A673 (cell line): Measurements from ENCODE around the gene BMPR1B. TPM values are rescaled to one million over a fixed set of nuclear protein-coding genes. Genes with fewer than 3 reads are reported as not detected.

Experiments used
- BruUV-seq: library from RNA; stranded (reverse); fragments of 400-500 nt; replicated peaks from 2 replicates; lab custom pipeline; 2021; lab: Mats Ljungman, UMichigan
- CTCF ChIA-PET: fragments of 300-600 bp; sonication (Branson Sonifier 250); formaldehyde crosslinking; loops from one replicate; lab custom pipeline; 2022; ENCODE audit warnings: antibody characterized with exemption; lab: Charles Lee
- POLR2A ChIA-PET: fragments of 300-600 bp; sonication (Branson Sonifier 250); formaldehyde crosslinking; loops from one replicate; lab custom pipeline; 2022; ENCODE audit warnings: antibody characterized with exemption; ENCODE audit not compliant: low non-redundant PET; lab: Charles Lee
- DNase-seq: peaks from one replicate; pipeline ENCODE4 v3.0.0-alpha.2; 2015; ENCODE audit warnings: low spot score
- H3K27ac ChIP-seq: fragments of 200-600 bp; sonication (generic); 2 replicates; pipeline ENCODE4 v1.5.1; 2016; ENCODE audit warnings: mixed run types, low read depth, mild to moderate bottlenecking, mixed read lengths, antibody characterized with exemption, low read length; ENCODE audit not compliant: poor library complexity, severe bottlenecking
- H3K27me3 ChIP-seq: fragments of 200-600 bp; sonication (generic); replicated peaks from 2 replicates; pipeline ENCODE4 v1.6.1; 2017; ENCODE audit warnings: mixed run types, low read depth, mild to moderate bottlenecking, mixed read lengths, antibody characterized with exemption, low read length; ENCODE audit not compliant: insufficient read depth, poor library complexity
- H3K36me3 ChIP-seq: fragments of 200-600 bp; sonication (generic); 2 replicates; pipeline ENCODE4 v1.6.1; 2016; ENCODE audit warnings: mixed run types, mild to moderate bottlenecking, mixed read lengths, antibody characterized with exemption, low read length; ENCODE audit not compliant: insufficient read depth, poor library complexity, severe bottlenecking
- H3K4me1 ChIP-seq: fragments of 200-600 bp; sonication (generic); 2 replicates; pipeline ENCODE4 v1.6.1; 2017; ENCODE audit warnings: mixed run types, mild to moderate bottlenecking, mixed read lengths, antibody characterized with exemption, low read length; ENCODE audit not compliant: insufficient read depth, poor library complexity, severe bottlenecking
- H3K4me3 ChIP-seq: fragments of 200-600 bp; sonication (generic); 2 replicates; pipeline ENCODE4 v1.5.1; 2016; ENCODE audit warnings: low read depth, mixed run types, mild to moderate bottlenecking, mixed read lengths, low read length; ENCODE audit not compliant: poor library complexity, severe bottlenecking
- H3K9me3 ChIP-seq: fragments of 200-600 bp; sonication (generic); 2 replicates; pipeline ENCODE4 v1.6.1; 2016; ENCODE audit warnings: mixed run types, low read depth, mild to moderate bottlenecking, mixed read lengths, antibody characterized with exemption, low read length; ENCODE audit not compliant: poor library complexity, severe bottlenecking
- EZH2 ChIP-seq: fragments of 200-600 bp; sonication (generic); IDR thresholded peaks from 2 replicates; pipeline ENCODE4 v1.6.1; 2017; ENCODE audit warnings: borderline replicate concordance, low read depth, mild to moderate bottlenecking, mixed read lengths, antibody characterized with exemption, low read length; ENCODE audit not compliant: poor library complexity, severe bottlenecking
- intact Hi-C: fragments of 100-400 bp; cut with micrococcal nuclease; formaldehyde crosslinking; loops from one replicate; pipeline ENCODE4 v1.10.0; 2022; ENCODE audit not compliant: unreplicated experiment
- total RNA-seq: library from RNA; stranded (reverse); gene quantifications from 2 replicates; pipeline ENCODE4 v1.2.3, GENCODE V29; 2021
- TF ChIP-seq, protein P1 (sequence below): fragments of 300-800, 200-600 bp; sonication (generic); conservative IDR thresholded peaks from 2 replicates; pipeline ENCODE4 v1.5.1; 2017; ENCODE audit warnings: low read depth, mild to moderate bottlenecking, antibody characterized with exemption, low read length, moderate library complexity, mixed read lengths

The BMPR1B gene
- total RNA-seq, 1 experiment from 2014 or later = 2.2 TPM

DNA sequence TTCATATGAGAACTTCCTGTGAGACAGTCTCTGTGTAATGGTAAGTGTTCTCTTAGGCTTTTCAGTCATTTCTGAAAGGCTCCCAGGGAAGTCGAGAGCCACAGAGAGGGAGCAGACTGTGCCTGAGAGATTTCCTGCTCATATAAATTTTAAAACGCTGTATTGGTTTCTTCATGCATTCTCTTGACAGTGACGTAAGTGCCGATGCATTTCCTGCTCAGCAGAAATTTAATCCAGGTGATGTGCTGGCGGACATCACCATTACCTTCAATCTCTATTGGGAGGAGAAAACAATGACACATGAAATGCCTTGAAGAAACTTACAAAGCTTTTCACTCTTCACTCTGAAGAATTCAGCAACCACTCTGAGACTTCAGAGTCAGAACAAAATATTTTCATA lies 383.6 kb downstream of the BMPR1B start:
- DNase-seq = no peak
- intact Hi-C loops = no loop called here
- no peak overlapping the region for H3K27ac ChIP-seq
- no peaks in the 10 kb centered on the region for H3K9me3 ChIP-seq
- no peak overlapping the region for H3K4me3 ChIP-seq
- no TSS peak for BruUV-seq
- CTCF ChIA-PET = no interaction called here
- no peaks in the 10 kb centered on the region for H3K36me3 ChIP-seq
- H3K27me3 ChIP-seq = no peaks in the 10 kb centered on the region
- no peaks in the 10 kb centered on the region for H3K4me1 ChIP-seq
- no peak for TF ChIP-seq EZH2
- TF ChIP-seq, protein P1, sequence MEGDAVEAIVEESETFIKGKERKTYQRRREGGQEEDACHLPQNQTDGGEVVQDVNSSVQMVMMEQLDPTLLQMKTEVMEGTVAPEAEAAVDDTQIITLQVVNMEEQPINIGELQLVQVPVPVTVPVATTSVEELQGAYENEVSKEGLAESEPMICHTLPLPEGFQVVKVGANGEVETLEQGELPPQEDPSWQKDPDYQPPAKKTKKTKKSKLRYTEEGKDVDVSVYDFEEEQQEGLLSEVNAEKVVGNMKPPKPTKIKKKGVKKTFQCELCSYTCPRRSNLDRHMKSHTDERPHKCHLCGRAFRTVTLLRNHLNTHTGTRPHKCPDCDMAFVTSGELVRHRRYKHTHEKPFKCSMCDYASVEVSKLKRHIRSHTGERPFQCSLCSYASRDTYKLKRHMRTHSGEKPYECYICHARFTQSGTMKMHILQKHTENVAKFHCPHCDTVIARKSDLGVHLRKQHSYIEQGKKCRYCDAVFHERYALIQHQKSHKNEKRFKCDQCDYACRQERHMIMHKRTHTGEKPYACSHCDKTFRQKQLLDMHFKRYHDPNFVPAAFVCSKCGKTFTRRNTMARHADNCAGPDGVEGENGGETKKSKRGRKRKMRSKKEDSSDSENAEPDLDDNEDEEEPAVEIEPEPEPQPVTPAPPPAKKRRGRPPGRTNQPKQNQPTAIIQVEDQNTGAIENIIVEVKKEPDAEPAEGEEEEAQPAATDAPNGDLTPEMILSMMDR = no peak
- POLR2A ChIA-PET = no interaction called here

DNA sequence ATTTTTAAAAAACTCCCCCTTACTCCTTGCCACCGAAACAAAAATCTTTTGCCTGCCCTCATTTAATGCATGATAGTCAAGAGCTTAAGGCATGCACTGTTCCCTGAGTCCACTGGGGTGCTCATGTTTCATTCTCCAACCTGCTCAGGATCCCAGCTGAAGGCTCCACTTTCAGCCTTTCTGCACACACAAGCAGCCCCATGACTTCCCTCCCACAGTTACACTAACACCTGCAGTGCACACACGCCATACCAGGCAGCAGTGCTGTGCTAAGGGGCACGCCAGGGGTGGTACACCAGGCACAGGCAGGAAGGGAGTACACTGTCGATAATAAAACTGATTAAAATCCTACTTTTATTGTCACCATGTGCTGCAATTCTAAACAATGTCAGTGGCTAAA lies 385.2 kb downstream of the BMPR1B start:
- Histone ChIP-seq H3K27ac (no peak overlapping the region), H3K9me3 (no peaks in the 10 kb centered on the region), H3K4me1 (no peaks in the 10 kb centered on the region), H3K4me3 (no peak overlapping the region), H3K36me3 (no peaks in the 10 kb centered on the region), H3K27me3 (no peaks in the 10 kb centered on the region)
- intact Hi-C loops = no loop called here
- TF ChIP-seq, protein P1 = no peak
- no peak for TF ChIP-seq EZH2
- BruUV-seq = no TSS peak
- DNase-seq = no peak
- CTCF ChIA-PET = no interaction called here
- POLR2A ChIA-PET = no interaction called here

DNA sequence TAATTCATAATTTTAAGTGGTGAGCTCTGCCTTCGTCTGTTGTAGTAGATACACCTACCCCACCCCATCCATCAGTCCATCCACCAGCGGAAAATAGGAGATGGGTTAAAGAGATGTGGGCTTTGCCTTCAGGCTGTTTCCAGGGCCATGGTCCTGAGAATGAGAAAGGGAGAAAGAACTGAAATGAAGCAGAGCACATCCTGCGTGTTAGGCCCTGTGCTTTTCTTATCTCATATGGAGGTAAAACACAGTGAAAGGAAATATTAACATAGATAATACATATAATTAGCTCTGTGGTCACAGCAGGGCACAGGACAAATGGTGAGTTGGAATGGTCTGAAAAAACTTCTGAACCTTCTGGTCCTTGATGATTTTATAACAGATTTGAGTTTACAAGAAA lies 393.5 kb downstream of the BMPR1B start:
- intact Hi-C loops = loop anchor here (1.0 kb wide), 1 partner anchor 11 kb away; no protein-coding TSS in a partner anchor
- H3K27ac ChIP-seq = no peak overlapping the region
- no TSS peak for BruUV-seq
- no peaks in the 10 kb centered on the region for H3K36me3 ChIP-seq
- no peaks in the 10 kb centered on the region for H3K27me3 ChIP-seq
- ChIA-PET CTCF (no interaction called here), POLR2A (no interaction called here)
- H3K4me1 ChIP-seq = no peaks in the 10 kb centered on the region
- TF ChIP-seq, protein P1 = no peak
- TF ChIP-seq EZH2 = no peak
- no peak overlapping the region for H3K4me3 ChIP-seq
- no peak for DNase-seq
- H3K9me3 ChIP-seq = no peaks in the 10 kb centered on the region
